ENCODE measurements around the gene IL11. TPM values are rescaled to one million over a fixed set of nuclear protein-coding genes. Genes with fewer than 3 reads are reported as not detected.

The IL11 gene
- total and polyA plus RNA-seq, 10 donors = 0.04 to 0.23 (median 0.06) TPM; not detected in 7

DNA sequence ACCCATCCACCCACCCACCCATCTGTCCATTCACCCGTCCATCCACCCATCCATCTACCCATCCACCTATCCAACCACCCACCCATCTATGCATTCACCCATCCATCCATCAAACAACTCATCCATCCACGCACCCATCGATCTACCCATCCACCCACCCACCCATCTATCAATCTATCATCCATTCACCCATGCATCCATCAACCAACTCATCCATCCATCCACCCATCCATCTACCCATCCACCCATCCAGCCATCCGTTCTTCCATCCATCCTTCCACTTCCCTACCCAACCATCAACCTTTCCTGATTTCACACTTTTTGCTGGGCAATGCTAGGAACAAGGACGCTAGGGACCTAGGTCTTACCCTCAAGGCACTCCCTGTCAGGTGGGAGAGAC lies 11.8 kb upstream of the IL11 start:
- no peak overlapping the region for H3K4me3 ChIP-seq
- no peaks in the 10 kb centered on the region for H3K9me3 ChIP-seq
- TF ChIP-seq POLR2A (IDR thresholded peaks at IDR 0.05) (no peak), POLR2AphosphoS5 (IDR thresholded peaks at IDR 0.05) (no peak)
- TF ChIP-seq, protein P1, sequence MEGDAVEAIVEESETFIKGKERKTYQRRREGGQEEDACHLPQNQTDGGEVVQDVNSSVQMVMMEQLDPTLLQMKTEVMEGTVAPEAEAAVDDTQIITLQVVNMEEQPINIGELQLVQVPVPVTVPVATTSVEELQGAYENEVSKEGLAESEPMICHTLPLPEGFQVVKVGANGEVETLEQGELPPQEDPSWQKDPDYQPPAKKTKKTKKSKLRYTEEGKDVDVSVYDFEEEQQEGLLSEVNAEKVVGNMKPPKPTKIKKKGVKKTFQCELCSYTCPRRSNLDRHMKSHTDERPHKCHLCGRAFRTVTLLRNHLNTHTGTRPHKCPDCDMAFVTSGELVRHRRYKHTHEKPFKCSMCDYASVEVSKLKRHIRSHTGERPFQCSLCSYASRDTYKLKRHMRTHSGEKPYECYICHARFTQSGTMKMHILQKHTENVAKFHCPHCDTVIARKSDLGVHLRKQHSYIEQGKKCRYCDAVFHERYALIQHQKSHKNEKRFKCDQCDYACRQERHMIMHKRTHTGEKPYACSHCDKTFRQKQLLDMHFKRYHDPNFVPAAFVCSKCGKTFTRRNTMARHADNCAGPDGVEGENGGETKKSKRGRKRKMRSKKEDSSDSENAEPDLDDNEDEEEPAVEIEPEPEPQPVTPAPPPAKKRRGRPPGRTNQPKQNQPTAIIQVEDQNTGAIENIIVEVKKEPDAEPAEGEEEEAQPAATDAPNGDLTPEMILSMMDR (IDR thresholded peaks at IDR 0.05 in 8 of 11, conservative IDR thresholded peaks at IDR 0.05 in 3 of 11) = no peak
- H3K36me3 ChIP-seq = peaks cover 0 to 5% (median 2%) of the 10 kb centered on the region in 6 donors
- 96 to 99% (median 98%) methylated on average over 5 of the region's 5 CpGs for WGBS, 5 donors
- peaks cover 0 to 11% (median 6%) of the 10 kb centered on the region in 7 donors for H3K27me3 ChIP-seq (replicated peaks in 1 of 7)
- peaks cover 18 to 34% (median 27%) of the 10 kb centered on the region in 6 donors for H3K4me1 ChIP-seq
- intact Hi-C loops (cut with DNase I; ENCODE audit: low total_unique reads) = no loop called here
- no peak for DNase-seq
- no peak overlapping the region for H3K27ac ChIP-seq

DNA sequence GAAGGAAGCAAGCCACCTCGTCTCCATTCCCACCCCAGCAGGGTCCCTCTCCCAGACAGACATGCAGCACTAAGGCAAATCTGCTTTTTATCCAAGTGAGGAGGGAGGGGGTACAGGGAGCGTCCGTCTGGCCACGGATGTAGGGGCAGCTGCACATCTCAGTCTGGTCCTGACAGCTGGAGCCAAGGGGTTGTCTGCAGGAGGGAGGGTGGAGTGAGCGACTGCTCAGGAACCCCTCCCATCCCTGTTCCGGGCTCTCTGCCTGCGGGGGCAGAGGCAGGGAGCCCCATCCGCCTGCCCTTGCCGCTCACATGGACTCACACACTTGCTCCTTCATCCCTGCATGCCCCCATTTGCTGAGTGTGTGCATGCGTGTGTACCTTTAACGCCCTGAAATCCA lies 8.9 kb upstream of the IL11 start:
- 59 to 79% (median 73%) methylated on average over 6 to 11 of the region's 11 CpGs for WGBS, 5 donors

DNA sequence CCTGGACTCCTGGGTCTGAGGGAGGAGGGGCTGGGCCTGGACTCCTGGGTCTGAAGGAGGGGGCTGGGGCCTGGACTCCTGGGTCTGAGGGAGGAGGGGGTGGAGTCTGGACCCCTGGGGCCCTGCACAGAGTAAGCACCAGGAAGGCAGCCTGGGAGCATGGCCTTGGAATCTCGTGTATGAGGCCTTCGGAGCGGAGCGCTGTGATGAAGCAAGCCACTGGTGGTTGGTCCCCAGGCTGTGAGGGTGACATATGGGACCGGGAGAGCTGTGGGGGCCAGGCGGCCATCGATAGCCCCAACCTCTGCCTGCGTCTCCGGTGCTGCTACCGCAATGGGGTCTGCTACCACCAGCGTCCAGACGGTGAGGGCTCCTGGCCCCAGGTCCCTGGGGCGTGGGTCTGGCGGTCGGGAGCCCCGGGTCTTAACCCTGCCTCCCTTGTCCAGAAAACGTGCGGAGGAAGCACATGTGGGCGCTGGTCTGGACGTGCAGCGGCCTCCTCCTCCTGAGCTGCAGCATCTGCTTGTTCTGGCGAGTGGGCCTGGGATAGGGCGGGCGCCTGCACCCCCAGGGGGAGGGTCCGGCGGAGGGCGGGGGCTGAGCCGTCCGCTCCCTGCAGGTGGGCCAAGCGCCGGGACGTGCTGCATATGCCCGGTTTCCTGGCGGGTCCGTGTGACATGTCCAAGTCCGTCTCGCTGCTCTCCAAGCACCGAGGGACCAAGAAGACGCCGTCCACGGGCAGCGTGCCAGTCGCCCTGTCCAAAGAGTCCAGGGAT lies 7.3 kb upstream of the IL11 start:
- TF ChIP-seq POLR2AphosphoS5 (IDR thresholded peaks at IDR 0.05) = no peak
- TF ChIP-seq, protein P1 (IDR thresholded peaks at IDR 0.05 in 8 of 11, conservative IDR thresholded peaks at IDR 0.05 in 3 of 11) = no peak
- TF ChIP-seq POLR2A (IDR thresholded peaks at IDR 0.05) = no peak
- Histone ChIP-seq H3K27me3 (replicated peaks in 1 of 7) (peaks cover 0 to 55% (median 33%) of the 10 kb centered on the region in 7 donors), H3K36me3 (no peaks in the 10 kb centered on the region), H3K9me3 (no peaks in the 10 kb centered on the region), H3K4me1 (peaks cover 0 to 13% (median 3%) of the 10 kb centered on the region in 6 donors), H3K4me3 (no peak overlapping the region), H3K27ac (no peak overlapping the region)
- WGBS, 5 donors = 36 to 43% (median 38%) methylated on average over 26 to 43 of the region's 43 CpGs
- intact Hi-C loops (cut with DNase I; ENCODE audit: low total_unique reads) = no loop called here
- no peak for DNase-seq

More for the DNA sequence above, 8.9 kb upstream of the IL11 start:
- Histone ChIP-seq H3K36me3 (no peaks in the 10 kb centered on the region), H3K4me3 (no peak overlapping the region), H3K27ac (no peak overlapping the region), H3K27me3 (replicated peaks in 1 of 7) (peaks cover 0 to 39% (median 22%) of the 10 kb centered on the region in 7 donors), H3K9me3 (no peaks in the 10 kb centered on the region), H3K4me1 (peaks cover 6 to 19% (median 10%) of the 10 kb centered on the region in 6 donors)
- DNase-seq = no peak
- intact Hi-C loops (cut with DNase I; ENCODE audit: low total_unique reads) = no loop called here
- TF ChIP-seq POLR2A (IDR thresholded peaks at IDR 0.05) (no peak), POLR2AphosphoS5 (IDR thresholded peaks at IDR 0.05) (no peak)
- TF ChIP-seq, protein P1 (IDR thresholded peaks at IDR 0.05 in 8 of 11, conservative IDR thresholded peaks at IDR 0.05 in 3 of 11) = no peak

DNA sequence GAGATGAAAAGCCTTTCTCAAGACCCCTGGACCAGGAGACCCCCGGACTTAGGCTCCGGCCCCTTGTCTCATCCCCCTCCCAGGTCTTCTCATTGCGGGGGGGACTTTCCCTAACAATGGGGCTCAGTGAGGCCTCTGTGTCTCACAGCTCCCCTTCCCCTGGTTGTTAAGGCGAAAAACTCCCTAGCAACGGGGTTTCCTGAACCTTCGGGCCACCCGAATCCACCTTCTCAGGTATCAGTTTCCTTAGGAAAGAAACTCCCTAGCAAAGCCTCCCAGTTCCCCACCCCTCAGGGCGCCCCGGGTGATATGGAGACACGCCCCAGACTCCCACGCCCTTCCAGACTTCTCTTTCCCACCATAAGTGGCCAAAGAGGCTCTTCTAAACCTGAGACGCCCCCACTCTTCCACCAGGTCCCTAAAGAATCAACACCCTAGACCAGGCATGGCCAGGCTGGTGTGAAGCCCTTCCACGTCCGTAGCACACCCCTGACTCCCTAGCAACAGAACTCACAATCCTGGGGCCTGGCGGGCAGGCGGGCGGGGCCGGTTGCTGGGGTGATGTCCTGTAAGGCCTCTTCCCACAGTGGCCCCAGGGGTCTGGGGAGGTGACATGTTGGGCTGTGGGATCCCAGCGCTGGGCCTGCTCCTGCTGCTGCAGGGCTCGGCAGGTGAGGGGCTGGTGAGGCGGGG lies 6.1 kb upstream of the IL11 start, which contains the start of gene TMEM190:
Gene TMEM190 (plus strand): TSS at position 586 of the 693 bp plus-strand sequence. CDS start 28 bp downstream, at position 614.
- 47 to 62% (median 51%) methylated on average over 17 to 21 of the region's 21 CpGs for WGBS, 5 donors
- Histone ChIP-seq H3K27ac (no peak within 1 kb of the TSS), H3K36me3 (no peaks in the 10 kb centered on the region), H3K4me1 (peaks cover 0 to 10% (median 2%) of the 10 kb centered on the region in 6 donors), H3K27me3 (replicated peaks in 1 of 7) (peaks cover 2 to 67% (median 45%) of the 10 kb centered on the region in 7 donors), H3K4me3 (no peak within 1 kb of the TSS), H3K9me3 (no peaks in the 10 kb centered on the region)
- TF ChIP-seq, protein P1 (IDR thresholded peaks at IDR 0.05 in 8 of 11, conservative IDR thresholded peaks at IDR 0.05 in 3 of 11) = no peak
- peak in 1 of 3 donors; percentile 15 for TF ChIP-seq POLR2AphosphoS5 (IDR thresholded peaks at IDR 0.05)
- no peak for DNase-seq
- intact Hi-C loops (cut with DNase I; ENCODE audit: low total_unique reads) = no loop called here
